ENCODE results near the gene CLRN1. TPM values are rescaled to one million over a fixed set of nuclear protein-coding genes. Genes with fewer than 3 reads are reported as not detected.

Gene CLRN1
- total RNA-seq, 1 donor from 2014 or later = not detected

DNA sequence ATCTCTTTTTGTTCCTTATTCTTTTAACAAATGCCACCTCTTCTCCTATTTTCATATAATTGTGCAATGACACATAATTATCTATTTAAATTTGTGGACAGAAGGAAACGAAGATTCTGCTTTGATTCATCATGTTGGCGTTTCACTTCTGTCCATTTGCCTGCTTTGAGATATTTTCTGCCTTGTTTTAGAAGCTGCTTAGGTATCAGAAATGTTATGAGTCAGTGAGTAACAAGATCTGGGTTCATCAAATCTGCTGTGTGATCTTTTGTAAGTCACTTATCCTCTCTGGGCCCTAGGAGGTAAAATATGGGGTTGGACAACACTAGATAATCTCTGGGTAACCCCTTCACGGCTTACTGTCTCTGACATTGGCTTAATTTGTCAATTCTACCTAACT lies 60.0 kb downstream of the CLRN1 start:
- no peak overlapping the region for H3K4me3 ChIP-seq (ENCODE audit: low read depth, low read length)
- DNase-seq (ENCODE audit: low read depth) = no peak
- TF ChIP-seq, protein P1, sequence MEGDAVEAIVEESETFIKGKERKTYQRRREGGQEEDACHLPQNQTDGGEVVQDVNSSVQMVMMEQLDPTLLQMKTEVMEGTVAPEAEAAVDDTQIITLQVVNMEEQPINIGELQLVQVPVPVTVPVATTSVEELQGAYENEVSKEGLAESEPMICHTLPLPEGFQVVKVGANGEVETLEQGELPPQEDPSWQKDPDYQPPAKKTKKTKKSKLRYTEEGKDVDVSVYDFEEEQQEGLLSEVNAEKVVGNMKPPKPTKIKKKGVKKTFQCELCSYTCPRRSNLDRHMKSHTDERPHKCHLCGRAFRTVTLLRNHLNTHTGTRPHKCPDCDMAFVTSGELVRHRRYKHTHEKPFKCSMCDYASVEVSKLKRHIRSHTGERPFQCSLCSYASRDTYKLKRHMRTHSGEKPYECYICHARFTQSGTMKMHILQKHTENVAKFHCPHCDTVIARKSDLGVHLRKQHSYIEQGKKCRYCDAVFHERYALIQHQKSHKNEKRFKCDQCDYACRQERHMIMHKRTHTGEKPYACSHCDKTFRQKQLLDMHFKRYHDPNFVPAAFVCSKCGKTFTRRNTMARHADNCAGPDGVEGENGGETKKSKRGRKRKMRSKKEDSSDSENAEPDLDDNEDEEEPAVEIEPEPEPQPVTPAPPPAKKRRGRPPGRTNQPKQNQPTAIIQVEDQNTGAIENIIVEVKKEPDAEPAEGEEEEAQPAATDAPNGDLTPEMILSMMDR (conservative IDR thresholded peaks at IDR 0.05; ENCODE audit: low read depth, low read length) = no peak

DNA sequence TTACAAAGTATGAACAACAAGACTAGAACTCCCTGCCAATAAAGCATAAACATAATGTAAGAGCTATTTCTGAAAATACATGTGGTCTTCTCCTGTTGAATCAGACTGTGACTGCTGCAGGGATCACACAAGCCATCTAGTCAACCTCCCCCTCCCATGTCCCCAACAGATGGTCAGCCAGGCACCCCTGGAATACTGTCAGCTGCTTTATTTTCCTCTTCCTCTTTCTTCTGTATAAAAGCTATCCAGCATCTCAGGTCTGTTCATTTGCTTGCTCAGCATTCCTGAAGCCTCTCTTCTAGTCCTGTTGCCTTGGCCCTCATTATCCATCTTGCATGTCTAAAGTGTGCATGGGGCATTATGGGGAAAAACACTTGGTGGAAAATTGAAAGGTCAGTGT lies 60.8 kb downstream of the CLRN1 start:
- H3K4me3 ChIP-seq (ENCODE audit: low read depth, low read length) = no peak overlapping the region
- TF ChIP-seq, protein P1 (conservative IDR thresholded peaks at IDR 0.05; ENCODE audit: low read depth, low read length) = no peak
- DNase-seq (ENCODE audit: low read depth) = no peak

DNA sequence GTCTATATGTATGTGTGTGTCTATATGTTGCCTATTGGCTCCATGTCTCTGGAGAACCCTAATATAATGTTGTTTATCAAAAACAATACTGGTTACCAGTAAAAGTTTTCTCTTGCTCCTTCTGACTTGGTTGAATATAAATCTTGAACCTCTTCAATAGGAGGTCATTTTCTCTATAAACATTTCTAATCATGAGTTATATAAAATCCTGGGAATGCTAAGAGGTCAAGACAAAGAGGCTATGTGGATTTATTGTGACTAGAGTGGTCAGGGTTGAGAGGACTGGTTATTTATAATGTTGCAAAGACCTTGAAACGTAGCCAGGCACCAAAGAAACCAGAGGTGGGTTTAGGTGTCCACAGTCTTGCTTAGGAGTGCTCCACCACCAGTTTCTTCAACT lies 66.1 kb downstream of the CLRN1 start:
- no peak for DNase-seq (ENCODE audit: low read depth)
- TF ChIP-seq, protein P1 (conservative IDR thresholded peaks at IDR 0.05; ENCODE audit: low read depth, low read length) = no peak
- H3K4me3 ChIP-seq (ENCODE audit: low read depth, low read length) = no peak overlapping the region

DNA sequence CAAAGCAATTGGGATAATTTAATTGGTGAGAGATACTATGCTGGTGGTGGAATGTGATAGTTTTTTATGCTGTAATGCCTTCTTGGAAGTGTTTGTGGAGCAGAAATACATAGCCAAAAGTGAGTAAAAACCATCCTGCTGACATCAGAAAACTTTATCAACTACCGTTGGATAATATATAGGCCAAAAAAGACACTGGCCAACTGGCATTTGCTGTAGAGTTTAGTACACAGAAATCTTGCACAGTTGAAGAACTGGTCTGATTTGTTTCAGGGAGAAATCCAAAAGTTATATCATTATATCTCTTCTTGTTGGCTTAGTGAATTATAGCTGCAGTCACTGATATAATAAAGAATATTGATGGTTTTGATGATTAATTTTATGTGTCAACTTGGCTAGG lies 66.8 kb downstream of the CLRN1 start:
- no peak for DNase-seq (ENCODE audit: low read depth)
- TF ChIP-seq, protein P1 (conservative IDR thresholded peaks at IDR 0.05; ENCODE audit: low read depth, low read length) = no peak
- H3K4me3 ChIP-seq (ENCODE audit: low read depth, low read length) = no peak overlapping the region

DNA sequence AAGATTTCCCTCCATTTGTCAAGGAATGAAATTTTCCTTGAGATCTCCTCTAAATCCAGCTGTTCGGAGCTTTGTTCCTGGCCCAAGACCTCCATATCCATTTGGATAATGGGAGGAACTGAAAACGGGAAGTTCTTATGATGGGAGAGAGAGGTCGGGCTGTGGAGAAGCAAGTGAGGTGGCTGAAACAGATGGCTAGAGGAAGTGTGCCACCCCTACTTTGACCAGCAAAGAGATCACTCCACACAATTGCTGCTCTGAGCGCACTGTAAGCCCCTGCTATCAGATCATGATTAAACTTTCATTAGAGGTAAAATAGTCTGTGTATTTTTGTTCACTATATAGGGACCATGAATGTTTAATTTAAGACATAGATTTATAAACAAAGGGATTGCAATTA lies 67.2 kb downstream of the CLRN1 start, which contains the start of gene MINDY4B:
Gene MINDY4B, minus strand, starts transcription at position 101 of the 400 bp plus-strand sequence. Its CDS starts 0 bp downstream, at position 101.
- DNase-seq (ENCODE audit: low read depth) = no peak
- H3K4me3 ChIP-seq (ENCODE audit: low read depth, low read length) = no peak within 1 kb of the TSS
- TF ChIP-seq, protein P1 (conservative IDR thresholded peaks at IDR 0.05; ENCODE audit: low read depth, low read length) = no peak

DNA sequence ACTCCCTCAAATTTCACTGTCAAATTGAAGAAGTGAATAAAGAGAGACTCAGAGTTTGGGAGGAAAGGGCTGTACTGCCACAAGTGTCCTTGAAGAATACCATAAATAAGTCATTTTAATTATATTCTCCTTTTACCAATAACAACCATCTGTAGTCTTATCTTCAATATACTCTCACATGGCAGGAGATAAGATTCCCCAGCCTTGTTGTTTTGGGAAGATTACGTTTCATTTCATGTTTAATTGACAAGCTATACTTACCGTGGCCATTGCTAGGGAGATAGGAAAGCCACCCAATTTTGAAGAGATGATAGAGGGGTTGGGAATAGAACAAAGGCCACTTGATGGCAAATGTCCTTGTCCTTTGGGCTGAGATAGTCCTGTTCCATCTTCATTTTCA lies 69.5 kb downstream of the CLRN1 start:
- no peak for DNase-seq (ENCODE audit: low read depth)
- H3K4me3 ChIP-seq (ENCODE audit: low read depth, low read length) = no peak overlapping the region
- TF ChIP-seq, protein P1 (conservative IDR thresholded peaks at IDR 0.05; ENCODE audit: low read depth, low read length) = no peak

DNA sequence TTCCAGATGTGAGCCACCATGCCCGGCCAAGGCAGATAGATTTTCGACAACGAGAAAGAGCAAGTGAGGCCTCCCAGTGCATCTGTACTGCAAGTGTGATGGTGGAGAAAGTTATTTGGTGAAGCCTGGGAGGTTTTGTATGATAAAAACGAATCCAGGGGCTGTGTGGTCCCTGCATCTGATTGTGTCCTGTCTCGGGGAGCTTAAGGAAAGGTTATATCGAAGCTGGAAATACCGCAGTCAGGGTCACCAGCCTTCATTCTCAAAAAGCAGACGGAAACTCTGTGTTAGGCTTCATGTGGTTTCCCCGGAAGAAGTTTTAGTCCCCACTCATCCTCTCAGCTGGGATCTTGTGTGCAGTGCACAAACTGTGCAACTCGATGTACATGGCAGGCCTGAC lies 70.7 kb downstream of the CLRN1 start:
- TF ChIP-seq, protein P1 (conservative IDR thresholded peaks at IDR 0.05; ENCODE audit: low read depth, low read length) = no peak
- H3K4me3 ChIP-seq (ENCODE audit: low read depth, low read length) = no peak overlapping the region
- DNase-seq (ENCODE audit: low read depth) = no peak
